Ovary (tissue), 3 donors: ENCODE measurements around the gene NFASC.

Source experiments
- CTCF ChIP-seq, 3 donors: fragments of 450-650 bp in 2 of 3; fragments of 200-600 bp in 1 of 3; IDR thresholded peaks; one replicate each; pipeline versions ENCODE4 v1.5.1 to v1.8.0; 2016 to 2022; ENCODE audit warnings: antibody characterized with exemption in 3 of 3, mild to moderate bottlenecking in 1 of 3
- POLR2A ChIP-seq: fragments of 450-650 bp; IDR thresholded peaks from one replicate; pipeline ENCODE4 v1.6.1; 2017; ENCODE audit warnings: antibody characterized with exemption, mild to moderate bottlenecking, moderate library complexity
- donor health status: DM: no; HTN: no; CAD: no.

GRCh38 chr1:205024679-205025078, 154.0 kb downstream of the NFASC start:
- no peak for TF ChIP-seq CTCF (IDR thresholded peaks at IDR 0.05)
- no peak for TF ChIP-seq POLR2A
